GM21737 (cell line): Measurements from ENCODE around the gene GLYATL1.

Experiments used
- ATAC-seq: cut with Tn5 transposase; IDR thresholded peaks from one replicate; pipeline ENCODE4 v1.9.1; 2021; ENCODE audit warnings: mild to moderate bottlenecking, moderate library complexity; ENCODE audit not compliant: unreplicated experiment

The GLYATL1 gene

GRCh38 chr11:58926251-58926650 lies 13.0 kb upstream of the GLYATL1 start:
- no peak for ATAC-seq

GRCh38 chr11:58926695-58927094 lies 12.6 kb upstream of the GLYATL1 start:
- no peak for ATAC-seq

GRCh38 chr11:58927393-58928106 lies 11.7 kb upstream of the GLYATL1 start:
- no peak for ATAC-seq

GRCh38 chr11:58928107-58928499 lies 11.2 kb upstream of the GLYATL1 start:
- ATAC-seq = no peak

GRCh38 chr11:58928691-58929090 lies 10.6 kb upstream of the GLYATL1 start:
- no peak for ATAC-seq

- no peak for ATAC-seq
Measured at GRCh38 chr11:58930926-58931325, 8.4 kb upstream of the GLYATL1 start.

- no peak for ATAC-seq
Measured at GRCh38 chr11:58933661-58934060, 5.6 kb upstream of the GLYATL1 start.

GRCh38 chr11:58934945-58935513 lies 4.3 kb upstream of the GLYATL1 start:
- no peak for ATAC-seq

GRCh38 chr11:58938398-58938797 lies 890 bp upstream of the GLYATL1 start:
- ATAC-seq = no peak

- ATAC-seq = no peak
Measured at GRCh38 chr11:58940028-58940427, 740 bp downstream of the GLYATL1 start.

GRCh38 chr11:58941838-58942237 lies 2.5 kb downstream of the GLYATL1 start:
- ATAC-seq = no peak

- ATAC-seq = no peak
Measured at GRCh38 chr11:58945663-58946062, 6.4 kb downstream of the GLYATL1 start.

GRCh38 chr11:58949184-58949583 lies 9.9 kb downstream of the GLYATL1 start:
- ATAC-seq = no peak

GRCh38 chr11:58957922-58958321 lies 18.6 kb downstream of the GLYATL1 start:
- ATAC-seq = no peak

GRCh38 chr11:58958500-58958899 lies 19.2 kb downstream of the GLYATL1 start:
- ATAC-seq = no peak

GRCh38 chr11:58963551-58964104 lies 24.3 kb downstream of the GLYATL1 start:
- ATAC-seq = no peak

- ATAC-seq = no peak
Measured at GRCh38 chr11:58965246-58965985, 26.1 kb downstream of the GLYATL1 start.

GRCh38 chr11:58968251-58968711 lies 29.0 kb downstream of the GLYATL1 start:
- no peak for ATAC-seq

- no peak for ATAC-seq
Measured at GRCh38 chr11:58977470-58977869, 38.2 kb downstream of the GLYATL1 start.

- no peak for ATAC-seq
Measured at GRCh38 chr11:58979222-58979621, 39.9 kb downstream of the GLYATL1 start.

- ATAC-seq = no peak
Measured at GRCh38 chr11:58980159-58980843, 41.0 kb downstream of the GLYATL1 start.
